NCI-H524 (cell line): Measurements from ENCODE around the gene EXOC3.

Source experiments
- DNase-seq, 2 experiments: peaks; one replicate each; lab custom pipeline; 2025; lab: John Stamatoyannopoulos, UW

EXOC3 gene

GRCh38 chr5:425714-426113 lies 17.3 kb upstream of the EXOC3 start:
- DNase-seq = peak; percentile 45 to 47

- DNase-seq = no peak
Measured at GRCh38 chr5:426392-426976, 16.5 kb upstream of the EXOC3 start.

- DNase-seq = peak; percentile 62 to 71
Measured at GRCh38 chr5:427415-428087, 15.4 kb upstream of the EXOC3 start.

- peak; percentile 93 to 96 for DNase-seq
Measured at GRCh38 chr5:428219-428618, 14.8 kb upstream of the EXOC3 start.

GRCh38 chr5:428754-429452 lies 14.1 kb upstream of the EXOC3 start:
- DNase-seq = peak in 1 of 2 experiments; percentile 32

- no peak for DNase-seq
Measured at GRCh38 chr5:429453-430188, 13.4 kb upstream of the EXOC3 start.

- no peak for DNase-seq
Measured at GRCh38 chr5:430214-430925, 12.6 kb upstream of the EXOC3 start.

- DNase-seq = peak; percentile 45 to 78
Measured at GRCh38 chr5:431001-431710, 11.8 kb upstream of the EXOC3 start.

GRCh38 chr5:431711-432050 lies 11.3 kb upstream of the EXOC3 start:
- no peak for DNase-seq

GRCh38 chr5:432201-432927 lies 10.6 kb upstream of the EXOC3 start:
- DNase-seq = no peak

- DNase-seq = no peak
Measured at GRCh38 chr5:432928-433791, 9.8 kb upstream of the EXOC3 start.

- no peak for DNase-seq
Measured at GRCh38 chr5:433836-434235, 9.1 kb upstream of the EXOC3 start.

GRCh38 chr5:434443-435146 lies 8.4 kb upstream of the EXOC3 start:
- DNase-seq = no peak

GRCh38 chr5:435156-435790 lies 7.7 kb upstream of the EXOC3 start:
- no peak for DNase-seq

GRCh38 chr5:435961-436640 lies 6.9 kb upstream of the EXOC3 start:
- DNase-seq = peak in 1 of 2 experiments; percentile 52

GRCh38 chr5:436641-436975 lies 6.4 kb upstream of the EXOC3 start:
- no peak for DNase-seq

GRCh38 chr5:437281-437771 lies 5.7 kb upstream of the EXOC3 start:
- no peak for DNase-seq

GRCh38 chr5:438481-438981 lies 4.4 kb upstream of the EXOC3 start:
- DNase-seq = no peak
